ENCODE measurements around the gene SF3B4. TPM values are rescaled to one million over a fixed set of nuclear protein-coding genes. Genes with fewer than 3 reads are reported as not detected.

Gene SF3B4
- total and polyA plus RNA-seq, 2 of the 13 experiments (the other 11 are each of a cell fraction or from before 2014, with no cell fraction given), result 13.8 to 14.8 TPM

DNA sequence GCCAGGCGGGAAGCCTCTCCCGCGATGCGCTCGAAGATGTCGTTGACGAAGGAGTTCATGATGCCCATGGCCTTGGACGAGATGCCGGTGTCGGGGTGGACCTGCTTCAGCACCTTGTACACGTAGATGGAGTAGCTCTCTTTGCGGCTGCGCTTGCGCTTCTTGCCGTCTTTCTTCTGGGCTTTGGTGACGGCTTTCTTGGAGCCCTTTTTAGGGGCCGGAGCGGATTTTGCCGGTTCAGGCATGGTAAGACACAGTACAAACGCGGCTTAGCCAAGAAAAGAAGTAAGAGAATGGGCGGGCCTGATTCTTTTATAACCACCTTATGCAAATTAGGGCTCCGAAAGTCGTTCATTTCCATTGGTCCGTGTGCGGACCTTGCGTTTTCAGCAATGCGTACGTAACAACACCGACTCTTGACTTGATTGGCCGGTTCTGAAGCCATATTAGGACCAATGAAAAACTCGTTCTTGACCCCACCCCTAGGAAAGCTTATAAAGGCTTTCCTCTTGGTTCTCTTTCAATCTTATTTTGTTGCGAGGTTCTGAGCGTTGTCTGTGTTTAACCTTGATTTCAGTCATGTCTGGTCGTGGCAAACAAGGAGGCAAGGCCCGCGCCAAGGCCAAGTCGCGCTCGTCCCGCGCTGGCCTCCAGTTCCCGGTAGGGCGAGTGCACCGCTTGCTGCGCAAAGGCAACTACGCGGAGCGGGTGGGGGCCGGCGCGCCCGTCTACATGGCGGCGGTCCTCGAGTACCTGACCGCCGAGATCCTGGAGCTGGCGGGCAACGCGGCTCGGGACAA, 41.0 kb downstream of the SF3B4 start (continued):
- TF ChIP-seq ZNF839 (CRISPR knock-in tag; IDR thresholded peaks at IDR 0.05; ENCODE audit: borderline replicate concordance) (no peak), KLF9 (CRISPR knock-in tag; IDR thresholded peaks at IDR 0.05; ENCODE audit: low read depth) (peak; percentile 55; the same call in 1 of the 2 replicates), SAP130 (CRISPR knock-in tag; IDR thresholded peaks at IDR 0.05; ENCODE audit: low read depth) (peak; percentile 83), THAP8 (CRISPR knock-in tag; IDR thresholded peaks at IDR 0.05; ENCODE audit: borderline replicate concordance) (0 out of 2 replicates have a peak, but pooled peaks have one; percentile 1), TEAD3 (CRISPR knock-in tag; optimal IDR thresholded peaks at IDR 0.05; ENCODE audit: borderline replicate concordance) (peak; percentile 54), ZNF75D (CRISPR knock-in tag; IDR thresholded peaks at IDR 0.05; ENCODE audit: borderline replicate concordance) (no peak), HNRNPL (IDR thresholded peaks at IDR 0.05; ENCODE audit: low read depth, low read length) (peak; percentile 59; the same call in 1 of the 2 replicates), ZNF710 (CRISPR knock-in tag; IDR thresholded peaks at IDR 0.05; ENCODE audit: borderline replicate concordance) (no peak), ZNF430 (CRISPR knock-in tag; IDR thresholded peaks at IDR 0.05) (no peak; the same call in 1 of the 2 replicates), ZNF644 (CRISPR knock-in tag; IDR thresholded peaks at IDR 0.05; ENCODE audit: low read depth) (no peak), ZNF766 (CRISPR knock-in tag; IDR thresholded peaks at IDR 0.05; ENCODE audit: borderline replicate concordance) (no peak; the same call in 1 of the 2 replicates), BRD4 (CRISPR knock-in tag; IDR thresholded peaks at IDR 0.05) (peak; percentile 53; the same call in 1 of the 2 replicates), FOXK2 (IDR thresholded peaks at IDR 0.05) (0 out of 2 replicates have a peak, but pooled peaks have one; percentile 37)
- TF ChIP-seq, protein P1, sequence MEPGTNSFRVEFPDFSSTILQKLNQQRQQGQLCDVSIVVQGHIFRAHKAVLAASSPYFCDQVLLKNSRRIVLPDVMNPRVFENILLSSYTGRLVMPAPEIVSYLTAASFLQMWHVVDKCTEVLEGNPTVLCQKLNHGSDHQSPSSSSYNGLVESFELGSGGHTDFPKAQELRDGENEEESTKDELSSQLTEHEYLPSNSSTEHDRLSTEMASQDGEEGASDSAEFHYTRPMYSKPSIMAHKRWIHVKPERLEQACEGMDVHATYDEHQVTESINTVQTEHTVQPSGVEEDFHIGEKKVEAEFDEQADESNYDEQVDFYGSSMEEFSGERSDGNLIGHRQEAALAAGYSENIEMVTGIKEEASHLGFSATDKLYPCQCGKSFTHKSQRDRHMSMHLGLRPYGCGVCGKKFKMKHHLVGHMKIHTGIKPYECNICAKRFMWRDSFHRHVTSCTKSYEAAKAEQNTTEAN (CRISPR knock-in tag; conservative IDR thresholded peaks at IDR 0.05), result no peak
- TF ChIP-seq, protein P2, sequence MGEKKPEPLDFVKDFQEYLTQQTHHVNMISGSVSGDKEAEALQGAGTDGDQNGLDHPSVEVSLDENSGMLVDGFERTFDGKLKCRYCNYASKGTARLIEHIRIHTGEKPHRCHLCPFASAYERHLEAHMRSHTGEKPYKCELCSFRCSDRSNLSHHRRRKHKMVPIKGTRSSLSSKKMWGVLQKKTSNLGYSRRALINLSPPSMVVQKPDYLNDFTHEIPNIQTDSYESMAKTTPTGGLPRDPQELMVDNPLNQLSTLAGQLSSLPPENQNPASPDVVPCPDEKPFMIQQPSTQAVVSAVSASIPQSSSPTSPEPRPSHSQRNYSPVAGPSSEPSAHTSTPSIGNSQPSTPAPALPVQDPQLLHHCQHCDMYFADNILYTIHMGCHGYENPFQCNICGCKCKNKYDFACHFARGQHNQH (CRISPR knock-in tag; IDR thresholded peaks at IDR 0.05), result no peak; the same call in 1 of the 2 replicates
- TF ChIP-seq, protein P3, sequence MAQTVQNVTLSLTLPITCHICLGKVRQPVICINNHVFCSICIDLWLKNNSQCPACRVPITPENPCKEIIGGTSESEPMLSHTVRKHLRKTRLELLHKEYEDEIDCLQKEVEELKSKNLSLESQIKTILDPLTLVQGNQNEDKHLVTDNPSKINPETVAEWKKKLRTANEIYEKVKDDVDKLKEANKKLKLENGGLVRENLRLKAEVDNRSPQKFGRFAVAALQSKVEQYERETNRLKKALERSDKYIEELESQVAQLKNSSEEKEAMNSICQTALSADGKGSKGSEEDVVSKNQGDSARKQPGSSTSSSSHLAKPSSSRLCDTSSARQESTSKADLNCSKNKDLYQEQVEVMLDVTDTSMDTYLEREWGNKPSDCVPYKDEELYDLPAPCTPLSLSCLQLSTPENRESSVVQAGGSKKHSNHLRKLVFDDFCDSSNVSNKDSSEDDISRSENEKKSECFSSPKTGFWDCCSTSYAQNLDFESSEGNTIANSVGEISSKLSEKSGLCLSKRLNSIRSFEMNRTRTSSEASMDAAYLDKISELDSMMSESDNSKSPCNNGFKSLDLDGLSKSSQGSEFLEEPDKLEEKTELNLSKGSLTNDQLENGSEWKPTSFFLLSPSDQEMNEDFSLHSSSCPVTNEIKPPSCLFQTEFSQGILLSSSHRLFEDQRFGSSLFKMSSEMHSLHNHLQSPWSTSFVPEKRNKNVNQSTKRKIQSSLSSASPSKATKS (CRISPR knock-in tag; IDR thresholded peaks at IDR 0.05), result no peak
- TF ChIP-seq, protein P4, sequence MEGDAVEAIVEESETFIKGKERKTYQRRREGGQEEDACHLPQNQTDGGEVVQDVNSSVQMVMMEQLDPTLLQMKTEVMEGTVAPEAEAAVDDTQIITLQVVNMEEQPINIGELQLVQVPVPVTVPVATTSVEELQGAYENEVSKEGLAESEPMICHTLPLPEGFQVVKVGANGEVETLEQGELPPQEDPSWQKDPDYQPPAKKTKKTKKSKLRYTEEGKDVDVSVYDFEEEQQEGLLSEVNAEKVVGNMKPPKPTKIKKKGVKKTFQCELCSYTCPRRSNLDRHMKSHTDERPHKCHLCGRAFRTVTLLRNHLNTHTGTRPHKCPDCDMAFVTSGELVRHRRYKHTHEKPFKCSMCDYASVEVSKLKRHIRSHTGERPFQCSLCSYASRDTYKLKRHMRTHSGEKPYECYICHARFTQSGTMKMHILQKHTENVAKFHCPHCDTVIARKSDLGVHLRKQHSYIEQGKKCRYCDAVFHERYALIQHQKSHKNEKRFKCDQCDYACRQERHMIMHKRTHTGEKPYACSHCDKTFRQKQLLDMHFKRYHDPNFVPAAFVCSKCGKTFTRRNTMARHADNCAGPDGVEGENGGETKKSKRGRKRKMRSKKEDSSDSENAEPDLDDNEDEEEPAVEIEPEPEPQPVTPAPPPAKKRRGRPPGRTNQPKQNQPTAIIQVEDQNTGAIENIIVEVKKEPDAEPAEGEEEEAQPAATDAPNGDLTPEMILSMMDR (CRISPR knock-in tag; IDR thresholded peaks at IDR 0.05), result no peak

All from HepG2 (cell line).